Heart left ventricle (tissue), 13 donors: ENCODE data around the gene AKNA.

Experiments used
- CTCF ChIP-seq, 12 donors: fragments of 200-600 bp; sonication (generic) in 4 of 12; IDR thresholded peaks; one replicate each; pipeline versions ENCODE4 v1.5.0 to v1.8.0; 2018 to 2022; ENCODE audit warnings: antibody characterized with exemption in 12 of 12, mild to moderate bottlenecking in 5 of 12
- POLR2A ChIP-seq, 2 donors: fragments of 450-650 bp; IDR thresholded peaks; one replicate each; pipeline ENCODE4 v1.6.1; 2017; ENCODE audit warnings: antibody characterized with exemption in 2 of 2, mild to moderate bottlenecking in 2 of 2, moderate library complexity in 2 of 2
- donor health status: ischemic (EF 13 %, LVEDD 7.1; RV severe dilation, severe dysfunction).
- donor health status: DM: no; HTN: yes; CAD: no.
- donor health status: DM: no; HTN: no; CAD: no.
- donor health status: ischemic (EF 25% LVEDD 6.9; RV normal size, moderate dysfunction).
- donor health status: ischemic (EF 25% LVEDD 5.7; RV mildly dilated, moderate dysfunction).
- donor health status: ischemic (EF 35%, LVEDD 5.7; RV mildly dilated, moderate dysfunction).
- donor health status: nonischemic (EF 11% LVEDD 7.7; RV severe dilation, severe dysfunction).
- donor health status: DM: yes; HTN: yes; CAD: no.
- donor health status: PGD.
- donor health status: ischemic (EF 29% LVEDD 5.4; RV normal size, mild dysfunction).
- donor health status: nonischemic (EF 23%, LVEDD 6.1; RV moderate dilation, normal function).

- TF ChIP-seq CTCF (IDR thresholded peaks at IDR 0.05) (no peak), POLR2A (IDR thresholded peaks at IDR 0.05) (no peak)
These were observed 38.5 kb upstream of the AKNA start for GRCh38 chr9:114426046-114426948.
